NCI-H2029 (cell line): ENCODE measurements around the gene SUSD6.
"Not testable (repeated sequence)": the region's sequence is repeated elsewhere in the genome, so short reads cannot be mapped to it uniquely, and the experiment has no call there.

ENCODE experiments used
- DNase-seq: peaks from one replicate; lab custom pipeline; 2025; lab: John Stamatoyannopoulos, UW

SUSD6 gene

DNA sequence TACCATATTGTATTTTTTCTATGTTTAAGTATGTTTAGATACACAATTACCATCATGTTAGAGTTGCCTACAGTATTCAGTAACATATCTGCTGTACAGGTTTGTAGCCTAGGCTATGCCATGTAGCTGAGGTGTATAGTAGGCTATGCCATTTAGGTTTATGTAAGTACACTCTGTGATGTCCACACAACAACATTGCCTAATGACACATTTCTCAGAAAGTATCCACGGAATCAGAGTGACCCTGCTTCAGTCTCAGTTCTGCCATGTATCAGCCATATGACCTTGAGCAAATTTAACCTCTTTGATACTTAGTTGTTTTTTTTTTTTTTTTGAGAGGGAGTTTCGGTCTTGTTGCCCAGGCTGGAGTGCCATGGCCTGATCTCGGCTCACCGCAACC is 12.7 kb downstream of the SUSD6 start:
- DNase-seq = no peak

DNA sequence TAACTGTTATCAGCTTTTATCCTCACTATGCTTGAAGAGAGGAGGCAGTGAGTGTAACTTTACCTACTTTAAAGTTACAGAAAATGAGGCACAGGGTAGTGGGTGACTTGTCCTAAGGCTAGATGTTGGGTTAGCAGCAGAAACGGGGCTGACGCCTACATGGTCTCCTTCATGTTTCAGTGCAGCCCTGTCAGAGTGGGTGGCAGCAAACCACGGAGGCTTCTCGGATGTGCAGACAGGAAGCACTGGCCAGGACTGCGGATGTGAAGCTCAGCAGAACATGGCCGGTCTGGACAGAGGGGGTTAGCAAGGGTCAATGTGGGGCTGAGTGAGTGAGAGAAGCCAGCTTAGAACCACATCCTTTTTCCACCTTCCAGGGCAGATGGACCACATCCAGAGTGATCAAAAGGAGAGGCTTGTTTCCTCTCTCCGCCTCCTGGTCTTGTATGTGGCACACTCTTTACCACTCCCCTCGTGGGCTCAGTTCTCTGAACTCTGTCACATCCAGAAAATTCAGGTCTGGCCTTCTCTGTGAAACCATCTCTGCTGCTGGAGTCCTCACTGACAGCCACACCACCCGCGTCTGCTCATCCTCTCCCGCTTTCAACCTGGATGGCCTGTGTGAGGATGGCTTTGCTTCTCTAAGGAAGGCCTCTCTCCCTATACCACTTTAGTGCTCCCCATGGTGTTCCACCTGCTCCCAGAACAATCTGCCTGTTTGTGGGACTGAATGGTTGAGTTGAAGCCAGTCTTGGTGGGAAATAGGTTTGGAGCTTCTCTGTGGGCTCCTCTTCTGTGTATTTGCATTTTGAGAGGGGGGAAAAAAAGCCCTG is 14.1 kb downstream of the SUSD6 start:
- no peak for DNase-seq

DNA sequence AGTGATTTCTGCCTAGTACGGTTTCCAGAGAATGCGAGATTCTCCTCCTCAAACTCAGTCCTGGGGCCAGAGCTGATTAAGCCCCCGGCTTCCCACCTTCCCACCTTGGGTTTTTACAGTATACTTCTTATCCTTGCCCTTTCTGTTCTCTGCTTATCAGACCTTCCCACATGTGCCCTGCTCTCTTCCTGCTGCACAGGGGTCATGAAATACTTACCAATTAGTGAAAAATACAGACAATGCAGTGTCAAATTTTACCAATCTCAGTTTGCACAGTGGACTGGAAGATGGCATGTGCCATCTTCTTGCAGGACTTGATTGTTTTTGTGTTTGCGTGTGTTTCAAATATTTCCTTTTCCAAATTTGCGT is 14.7 kb downstream of the SUSD6 start:
- DNase-seq = no peak

DNA sequence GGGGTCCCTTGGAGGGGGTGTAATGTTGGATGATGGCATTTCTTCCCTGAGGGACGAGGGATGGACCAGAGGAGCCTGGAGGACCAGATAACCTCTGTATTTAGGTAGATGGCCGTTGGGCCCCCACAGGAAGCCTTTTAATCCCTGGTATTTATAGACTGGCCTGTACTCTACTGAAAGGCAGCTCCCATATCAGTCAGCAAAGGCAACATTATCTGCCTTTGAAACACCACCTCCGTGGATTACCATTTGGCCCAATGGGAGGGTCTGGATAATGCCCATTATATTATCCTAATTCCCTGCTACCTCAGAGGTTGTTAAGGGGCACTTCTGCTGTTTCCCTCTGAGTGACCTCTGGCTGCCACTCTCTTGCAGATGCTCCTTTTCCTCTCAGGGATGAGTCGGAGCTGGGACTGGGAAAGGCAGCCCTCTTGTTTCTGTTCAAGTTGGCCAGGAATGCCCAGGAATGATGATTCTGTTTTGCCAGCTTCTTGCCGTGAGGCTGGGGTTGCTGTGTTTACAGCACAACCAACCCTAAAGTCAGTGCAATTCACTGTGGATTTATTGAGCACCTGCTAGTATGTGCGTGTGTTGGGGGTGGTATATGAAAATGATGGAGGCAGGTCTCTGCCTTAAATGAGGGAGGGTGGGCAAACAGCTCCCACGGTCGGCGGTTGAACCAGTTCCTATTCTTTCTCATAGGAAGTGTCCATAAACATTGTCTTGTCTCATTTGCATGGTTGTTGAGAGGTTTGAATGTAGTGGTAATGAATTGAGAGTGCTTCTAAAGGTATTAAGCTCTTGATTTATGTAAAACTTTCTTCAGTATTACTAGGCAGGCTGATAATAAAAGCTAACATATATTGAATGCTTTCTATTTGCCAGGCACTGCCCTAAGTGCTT is 18.1 kb downstream of the SUSD6 start:
- DNase-seq = no peak

DNA sequence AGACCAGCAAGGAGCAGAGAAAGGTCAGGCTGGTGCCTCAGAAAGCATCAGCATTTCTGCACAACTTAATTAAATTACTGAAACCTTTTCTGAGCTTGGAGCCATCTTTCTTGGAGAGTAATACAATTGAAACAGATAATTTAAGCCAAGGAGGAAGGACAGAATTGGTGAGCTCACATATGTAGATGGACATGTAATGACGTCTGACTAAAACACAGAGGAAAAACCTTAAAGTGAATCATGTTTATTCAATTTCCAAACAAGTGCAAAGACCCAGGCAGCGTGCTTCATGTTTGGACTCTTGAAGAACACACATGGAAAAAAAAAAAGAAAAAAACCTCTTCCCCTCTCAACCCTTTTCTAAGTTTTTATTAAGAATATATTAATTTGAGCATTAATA is 19.0 kb downstream of the SUSD6 start:
- no peak for DNase-seq

DNA sequence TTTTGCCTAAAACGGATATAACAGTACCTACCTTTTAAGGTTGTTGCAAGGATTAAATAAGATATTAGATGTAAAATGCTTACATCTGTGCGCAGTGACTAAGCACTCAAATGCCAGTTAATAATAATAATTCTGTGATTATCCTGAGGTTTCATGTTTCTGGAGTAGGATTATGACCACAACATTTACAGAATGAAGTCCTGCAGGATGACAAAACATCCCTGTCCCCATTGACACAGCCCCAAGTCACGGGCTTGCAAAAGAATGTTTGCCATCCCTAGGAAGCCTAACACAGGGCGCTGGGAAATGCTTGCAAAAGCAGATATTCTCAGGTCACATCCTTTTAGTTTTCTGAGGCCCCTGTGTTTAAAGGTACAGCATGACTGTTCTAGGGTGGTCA is 20.1 kb downstream of the SUSD6 start:
- no peak for DNase-seq

DNA sequence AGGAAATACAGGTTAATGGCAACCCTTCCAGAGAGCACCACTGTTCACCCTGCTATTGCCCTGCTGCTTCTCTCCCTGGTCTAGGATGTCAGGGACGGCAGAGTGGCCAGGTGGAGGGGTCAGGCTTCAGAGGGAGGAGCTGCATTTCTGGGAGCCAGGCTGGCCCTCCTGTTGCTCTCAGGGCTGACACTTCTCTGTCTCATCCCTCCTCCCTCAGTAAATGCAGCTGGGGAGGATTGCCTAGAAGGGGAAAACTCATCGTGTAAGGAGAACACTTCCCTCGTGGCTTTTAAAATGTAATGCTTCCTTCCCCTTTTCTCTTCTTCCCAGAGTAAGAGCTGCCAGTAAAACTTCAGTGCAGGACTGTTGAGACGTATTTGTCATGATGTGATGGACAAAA is 20.8 kb downstream of the SUSD6 start:
- no peak for DNase-seq

DNA sequence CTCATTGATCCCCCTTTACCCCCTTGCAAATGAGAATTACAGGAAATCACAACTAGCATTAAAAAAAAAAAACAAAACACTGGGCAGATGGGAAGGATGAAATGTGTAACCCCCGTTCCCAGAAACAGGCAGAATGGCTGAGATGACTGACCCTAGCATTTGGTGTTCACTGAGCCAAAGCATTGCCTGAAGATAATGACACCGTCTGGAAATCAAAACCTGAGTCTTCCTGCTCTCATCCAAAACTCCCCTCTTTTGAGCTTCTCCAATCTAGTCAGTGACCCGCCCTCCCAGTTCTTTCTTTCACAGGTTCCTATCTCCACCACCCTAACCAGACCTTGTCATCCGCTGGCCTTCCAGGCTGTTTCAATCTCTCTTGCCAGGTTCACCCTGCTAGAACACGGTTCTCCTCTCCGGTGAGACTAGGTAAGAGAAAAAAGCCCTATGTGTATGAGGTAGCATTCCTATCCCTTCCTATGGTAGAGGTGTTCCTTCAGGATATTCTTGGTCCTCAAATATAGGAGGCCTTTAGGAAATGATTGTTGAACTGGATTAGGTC is 21.3 kb downstream of the SUSD6 start:
- no peak for DNase-seq

DNA sequence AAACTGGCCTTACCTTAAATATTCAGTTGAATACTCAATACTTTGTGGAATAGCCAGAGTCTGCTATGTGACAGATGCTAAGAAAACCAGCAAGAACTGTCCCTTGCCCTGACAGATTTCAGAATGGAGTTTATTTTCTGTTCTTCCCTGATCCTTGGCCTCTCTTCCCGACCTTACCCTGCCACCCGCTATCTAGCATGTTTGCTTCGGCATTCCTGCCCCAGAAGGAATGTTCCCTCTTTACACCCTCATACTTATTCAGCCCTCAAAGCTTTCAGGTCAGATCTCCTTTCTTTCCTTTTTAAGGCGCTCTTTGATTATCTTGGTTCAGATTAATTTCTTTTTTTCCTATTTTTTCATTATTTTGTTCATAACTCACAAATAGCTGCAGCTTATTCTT is 21.8 kb downstream of the SUSD6 start:
- DNase-seq = no peak

DNA sequence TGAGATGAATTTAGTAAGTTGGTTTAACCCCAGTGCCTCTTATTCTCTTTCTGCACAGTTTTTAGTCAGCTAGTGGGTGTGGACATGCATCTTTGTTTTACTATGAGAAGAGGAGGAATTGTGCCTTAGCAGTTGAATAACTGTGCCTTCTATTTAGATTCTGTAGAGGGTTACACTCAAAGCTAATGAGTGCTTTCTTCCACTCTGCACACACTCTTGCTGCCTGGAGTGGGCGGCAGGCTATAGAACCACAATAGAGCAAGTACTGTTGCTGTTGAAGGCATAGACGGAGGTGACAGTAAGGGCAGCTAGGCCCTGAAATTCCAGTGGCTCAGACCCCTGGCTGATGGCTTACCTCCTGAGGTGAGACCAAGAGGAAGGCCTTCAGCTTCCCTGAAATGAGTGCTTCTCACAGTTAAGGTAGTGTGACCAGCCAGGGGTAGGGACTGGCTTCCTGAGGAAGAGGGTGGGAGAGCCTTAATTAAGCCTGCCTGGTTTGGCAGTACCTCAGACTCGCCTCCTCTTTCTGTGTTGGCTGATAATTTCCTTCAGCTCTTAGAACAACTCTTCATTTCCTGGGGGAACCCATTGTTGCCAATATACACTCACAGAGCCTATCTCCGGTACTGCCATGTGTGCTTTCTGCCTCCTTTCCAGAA is 24.7 kb downstream of the SUSD6 start:
- no peak for DNase-seq

DNA sequence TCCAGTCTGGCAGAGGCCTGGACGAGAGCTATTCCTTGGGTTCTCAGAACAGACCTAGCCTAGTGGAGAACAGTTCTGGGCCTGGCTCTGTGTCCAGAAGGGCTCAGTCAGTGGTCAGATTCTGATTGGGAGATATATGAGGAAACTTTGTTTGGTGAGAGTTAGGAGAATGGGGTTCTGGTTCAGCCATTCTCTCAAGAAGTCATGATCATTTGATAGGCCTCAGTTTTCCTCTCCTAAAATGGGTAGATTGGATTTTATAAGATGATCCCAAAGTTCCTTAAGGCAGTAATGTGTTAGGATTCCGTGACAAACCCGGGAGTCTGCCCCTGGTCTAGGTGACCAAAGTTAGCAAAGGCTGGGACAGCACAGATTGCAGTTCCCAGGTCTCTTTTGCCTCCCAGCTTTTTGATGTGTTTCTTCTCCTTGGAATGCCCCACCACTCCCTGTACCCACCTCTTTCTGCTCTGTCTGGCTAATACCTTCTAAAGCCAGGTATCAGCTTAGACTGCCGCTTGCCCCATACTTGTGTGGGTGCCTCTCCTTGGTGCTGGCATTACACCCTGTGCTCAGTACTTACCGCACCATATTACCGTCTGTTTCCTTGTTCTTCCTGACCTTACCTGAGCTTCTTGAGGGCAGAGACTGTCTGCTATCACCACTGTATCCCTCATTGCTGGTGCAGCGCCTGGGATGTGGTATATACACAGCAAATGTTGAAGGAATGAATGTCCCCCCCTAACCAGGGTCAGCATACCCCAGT is 25.5 kb downstream of the SUSD6 start:
- DNase-seq = no peak

DNA sequence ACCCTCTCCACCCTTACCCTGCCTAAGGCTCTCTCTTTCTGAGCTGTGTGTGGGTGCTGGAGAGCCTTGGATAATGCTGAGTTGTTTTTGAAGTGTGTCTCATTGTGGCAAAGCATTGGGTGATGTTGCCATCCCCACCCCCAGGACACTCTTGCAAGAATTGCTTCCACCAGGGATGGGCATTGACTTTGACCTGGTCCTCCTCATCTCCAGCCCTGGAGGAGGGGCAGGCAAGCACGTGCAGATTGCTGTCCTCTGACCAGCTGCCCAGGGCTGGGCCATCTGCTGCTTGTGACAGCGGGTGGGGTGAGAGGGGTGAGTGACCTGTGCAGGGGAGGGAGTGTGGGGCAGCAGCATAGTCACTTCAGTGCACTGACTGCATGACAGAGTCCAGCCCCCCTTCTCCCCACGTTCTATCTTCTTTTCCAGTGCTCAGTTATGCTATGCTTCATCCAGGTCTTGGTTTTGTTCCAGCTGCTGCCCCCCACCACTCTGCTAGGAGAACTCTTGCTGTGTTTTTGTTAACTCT is 26.2 kb downstream of the SUSD6 start:
- no peak for DNase-seq

DNA sequence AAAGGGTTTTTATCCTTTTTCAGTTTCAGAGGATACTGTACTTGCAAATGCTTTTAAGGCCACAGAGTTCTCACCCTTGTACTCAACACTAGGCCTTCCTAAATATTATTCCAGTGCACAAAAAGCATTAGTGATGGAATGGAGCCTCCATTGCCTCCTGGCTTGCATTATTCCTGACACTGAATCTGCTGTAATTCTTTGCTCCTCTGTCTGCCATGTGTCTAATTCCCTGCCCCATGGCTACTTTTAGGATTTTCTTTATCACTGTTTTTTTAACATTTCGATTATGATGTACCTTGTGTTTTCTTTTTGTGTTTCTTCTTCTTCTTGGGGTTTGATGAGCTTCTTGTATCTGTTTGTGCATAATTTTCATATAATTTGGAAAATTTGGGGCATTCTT is 29.5 kb downstream of the SUSD6 start:
- no peak for DNase-seq

DNA sequence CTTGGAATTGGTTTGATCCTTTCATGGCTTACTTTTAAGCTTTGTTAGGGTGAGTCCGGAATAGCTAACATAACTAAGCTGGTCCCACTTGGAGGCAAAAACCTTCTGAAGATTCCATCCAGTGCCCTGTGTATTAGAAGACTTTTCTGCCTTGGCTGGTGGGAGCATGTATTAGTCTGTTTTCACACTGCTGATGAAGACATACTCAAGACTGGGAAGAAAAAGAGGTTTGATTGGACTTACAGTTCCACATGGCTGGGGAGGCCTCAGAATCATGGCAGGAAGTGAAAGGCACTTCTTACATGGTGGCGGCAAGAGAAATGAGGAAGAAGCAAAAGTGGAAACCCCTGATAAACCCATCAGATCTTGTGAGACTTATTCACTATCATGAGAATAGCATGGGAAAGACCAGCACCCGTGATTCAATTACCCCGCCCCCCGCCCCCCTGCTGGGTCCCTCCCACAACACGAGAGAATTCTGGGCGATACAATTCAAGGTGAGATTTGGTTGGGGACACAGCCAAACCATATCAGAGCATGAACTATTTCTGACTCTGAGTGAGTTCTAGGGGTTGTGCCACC is 30.9 kb downstream of the SUSD6 start:
- not testable (repeated sequence) for DNase-seq

DNA sequence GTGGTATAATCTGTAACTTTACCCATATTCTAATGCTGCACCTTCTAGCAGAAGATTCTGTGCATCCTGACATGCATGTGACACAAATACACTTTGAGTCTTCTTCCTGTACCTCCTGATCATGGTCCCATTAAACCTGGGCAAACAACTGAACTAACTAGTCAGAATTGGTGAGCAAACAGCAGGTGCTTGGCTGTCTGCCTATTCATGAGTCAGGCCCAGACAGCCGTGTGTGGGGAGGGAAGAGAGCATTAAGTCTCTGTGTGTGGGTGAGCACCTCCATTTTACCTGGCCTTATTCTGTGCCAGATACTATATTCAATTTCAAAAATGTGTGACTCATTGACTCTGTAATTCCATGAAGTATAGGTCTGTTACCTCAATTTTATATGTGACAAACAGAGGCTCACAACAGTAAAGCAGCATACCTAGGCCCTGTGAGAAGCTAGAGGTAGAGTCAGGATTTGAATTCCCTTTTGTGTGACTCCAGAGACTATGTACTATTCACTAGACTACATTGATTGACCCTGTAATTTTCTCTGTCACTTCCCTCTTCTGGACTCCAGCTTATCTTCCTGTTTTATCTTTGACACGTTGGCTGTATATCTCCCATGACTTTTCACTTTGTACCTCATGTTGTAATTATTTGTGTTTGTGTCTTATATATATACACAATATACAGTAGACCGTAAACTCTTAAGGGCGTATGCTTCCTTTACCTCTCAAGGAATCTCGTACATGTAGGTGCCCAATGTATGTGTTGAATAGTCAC is 32.2 kb downstream of the SUSD6 start:
- peak; percentile 79 for DNase-seq

DNA sequence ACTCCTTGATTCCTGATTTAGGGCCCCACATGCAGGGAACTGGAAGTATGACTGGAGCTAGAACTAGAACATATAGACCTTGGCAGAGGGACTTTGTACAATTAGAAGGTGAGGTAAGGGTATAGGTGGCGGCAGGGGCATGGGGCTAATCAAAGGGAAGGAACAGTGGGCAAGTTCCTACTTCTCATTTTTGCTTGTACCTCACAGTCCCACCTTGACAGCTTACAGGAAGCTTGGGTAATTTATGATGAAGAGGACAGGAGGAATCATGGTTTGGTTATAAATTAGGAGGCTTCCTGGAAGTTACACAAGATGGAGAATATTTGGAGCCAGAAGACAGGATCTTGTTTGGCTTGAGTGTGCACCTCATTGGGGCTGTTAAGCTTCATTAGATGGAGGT is 33.4 kb downstream of the SUSD6 start:
- DNase-seq = no peak

DNA sequence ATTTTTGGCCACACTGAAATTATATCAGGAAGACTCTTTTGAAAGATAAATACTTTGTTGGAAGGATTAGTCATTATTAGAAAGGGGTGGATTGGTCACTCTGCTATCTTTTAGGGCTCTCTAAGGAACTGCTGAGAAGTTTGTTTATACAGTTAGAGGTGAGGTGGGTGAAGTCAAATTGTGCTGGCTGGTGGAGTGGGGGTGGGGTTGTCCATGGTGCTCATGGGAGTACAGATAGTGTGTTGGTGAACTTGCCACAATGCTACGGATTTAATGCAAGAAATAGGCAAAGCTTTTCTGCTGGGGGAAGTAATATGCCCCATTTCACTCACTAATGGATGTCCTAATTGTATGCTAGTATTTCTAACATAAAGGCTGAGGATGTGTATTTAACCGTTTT is 35.8 kb downstream of the SUSD6 start:
- DNase-seq = no peak

DNA sequence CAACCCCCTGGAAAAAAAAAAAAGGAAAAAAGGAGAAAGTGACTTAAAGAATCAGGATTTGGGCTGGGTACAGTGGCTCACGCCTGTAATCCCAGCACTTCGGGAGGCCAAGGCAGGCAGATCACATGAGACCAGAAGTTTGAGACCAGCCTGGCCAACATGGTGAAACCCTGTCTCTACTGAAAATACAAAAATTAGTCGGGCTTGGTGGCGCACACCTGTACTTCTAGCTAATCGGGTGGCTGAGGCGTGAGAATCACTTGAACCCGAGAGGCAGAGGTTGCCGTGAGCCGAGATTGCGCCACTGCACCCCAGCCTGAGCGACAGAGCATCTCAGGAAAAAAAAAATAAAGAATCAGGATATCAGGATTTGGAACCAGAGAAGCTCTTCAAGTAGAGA is 36.2 kb downstream of the SUSD6 start:
- DNase-seq = not testable (repeated sequence)

DNA sequence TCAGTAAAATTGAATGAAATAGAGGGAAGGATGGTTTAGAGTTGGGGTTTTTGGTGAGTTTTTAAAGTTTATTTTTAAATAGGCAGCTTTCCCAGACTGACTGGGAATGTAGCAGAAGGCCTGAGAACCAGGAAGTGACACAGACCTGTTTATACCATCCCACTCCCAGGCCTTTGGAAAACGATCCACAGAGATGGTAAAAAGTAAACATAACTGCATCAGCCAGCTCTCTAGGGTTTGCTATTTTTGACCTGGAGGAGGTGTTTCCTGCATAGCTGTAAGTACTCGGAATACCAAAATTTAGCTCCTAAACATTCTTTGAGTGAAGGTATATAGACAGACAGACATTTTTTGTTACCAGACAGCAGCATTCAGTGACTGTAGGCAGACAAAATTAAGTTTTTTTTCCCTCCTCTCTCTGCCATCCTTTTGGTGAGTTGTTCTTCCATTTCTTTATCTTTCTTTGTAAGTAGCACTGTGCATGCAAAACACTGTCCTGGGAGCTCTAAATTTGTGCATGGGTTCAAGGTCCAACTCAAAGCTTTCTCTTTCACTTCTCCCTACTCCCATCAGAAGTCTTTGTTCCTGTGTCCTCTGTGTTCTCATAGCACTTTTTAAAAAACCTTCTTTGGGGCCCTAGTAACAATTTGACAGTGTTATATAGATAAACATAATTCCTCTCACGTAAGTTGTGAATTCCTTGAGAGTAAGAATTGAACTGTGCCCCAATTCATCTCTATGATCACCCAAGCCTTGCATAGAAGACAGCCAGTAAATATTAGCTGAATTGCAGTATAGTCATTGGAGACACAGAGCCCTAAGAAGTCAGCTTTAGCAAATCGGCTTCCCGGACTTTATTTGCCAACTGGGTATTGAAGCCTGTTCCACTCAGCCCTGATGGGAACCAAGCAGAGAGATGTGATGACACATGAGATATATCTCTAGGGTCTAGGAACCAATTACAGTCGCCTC is 37.4 kb downstream of the SUSD6 start:
- peak; percentile 48 for DNase-seq
